Measurements from ENCODE around the gene TAS1R3. TPM values are rescaled to one million over a fixed set of nuclear protein-coding genes. Genes with fewer than 3 reads are reported as not detected.

Gene TAS1R3
- total RNA-seq, 1 experiment from 2014 or later = 0.28 TPM

GRCh38 chr1:1345384-1345783, 14.3 kb downstream of the TAS1R3 start:
- H3K4ac ChIP-seq (ENCODE audit: low read depth, low read length) = no peak overlapping the region
- no peak overlapping the region for H3K18ac ChIP-seq (ENCODE audit: insufficient read length, low read depth, low read length)
- H3K23ac ChIP-seq (ENCODE audit: insufficient read length, low read depth, low read length) = no peak overlapping the region
- peaks cover 3% of the 10 kb centered on the region; the same call in 1 of the 2 replicates for H3K79me2 ChIP-seq (ENCODE audit: insufficient read depth, low read length)
- peaks cover 17 to 19% (median 18%) of the 10 kb centered on the region in 3 experiments for H3K36me3 Mint-ChIP-seq (ENCODE audit: insufficient read depth in 1 of 3, low read depth in 3 of 3)
- H3K27ac ChIP-seq (ENCODE audit: insufficient read length, low read depth, low read length) = no peak overlapping the region
- peaks cover 0 to 8% of the 10 kb centered on the region in 2 experiments; a peak in 3 of 5 replicates for H3K9me3 Mint-ChIP-seq
- H3K4me2 ChIP-seq (ENCODE audit: insufficient read depth, insufficient read length, low read length) = no peak overlapping the region
- no peaks in the 10 kb centered on the region for H3K27me3 ChIP-seq (ENCODE audit: insufficient read depth, low read length)
- H2AFZ ChIP-seq (ENCODE audit: low read length) = no peak overlapping the region
- H4K91ac ChIP-seq (ENCODE audit: insufficient read length, low read depth, low read length) = no peak overlapping the region
- H3K4me3 Mint-ChIP-seq = no peak overlapping the region
- no peak overlapping the region for H2BK15ac ChIP-seq (ENCODE audit: low read depth, low read length)
- no peak overlapping the region for H4K5ac ChIP-seq (ENCODE audit: insufficient read length, low read depth, low read length)
- H3K14ac ChIP-seq (ENCODE audit: insufficient read depth, low read length) = no peak overlapping the region
- H2AK5ac ChIP-seq (ENCODE audit: insufficient read length, low read length) = no peak overlapping the region
- H3K23me2 ChIP-seq (ENCODE audit: insufficient read length, low read depth, low read length, poor library complexity, severe bottlenecking) = peaks cover 9% of the 10 kb centered on the region
- DNase-seq = no peak
- no peak for TF ChIP-seq CTCF (conservative IDR thresholded peaks at IDR 0.05)
- H3K56ac ChIP-seq (ENCODE audit: insufficient read length, low read depth, low read length) = no peak overlapping the region
- H3K27me3 Mint-ChIP-seq (ENCODE audit: low read depth) = no peaks in the 10 kb centered on the region
- peaks cover 6 to 15% of the 10 kb centered on the region in 2 experiments for H3K4me1 Mint-ChIP-seq
- peaks cover 13% of the 10 kb centered on the region for H3K79me1 ChIP-seq (ENCODE audit: insufficient read depth, low read depth, low read length, poor library complexity, severe bottlenecking)
- H2BK20ac ChIP-seq (ENCODE audit: low read depth, low read length, poor library complexity, severe bottlenecking) = no peak overlapping the region
- no peaks in the 10 kb centered on the region for H3K9me3 ChIP-seq (ENCODE audit: control insufficient read depth, low read depth, low read length)
- no peak overlapping the region for H2BK12ac ChIP-seq (ENCODE audit: insufficient read length, low read depth, low read length)
- no peaks in the 10 kb centered on the region; the same call in 1 of the 2 replicates for H3K4me1 ChIP-seq (ENCODE audit: insufficient read depth, low read length)
- peaks cover 3% of the 10 kb centered on the region for H4K20me1 ChIP-seq (ENCODE audit: control insufficient read depth, insufficient read depth, insufficient read length)
- H3K27ac Mint-ChIP-seq = no peak overlapping the region
- no CpG with 5 or more reads among the region's 16 CpGs for WGBS (ENCODE audit: extremely low coverage, insufficient read length, low lambda C conversion rate)
- H4K8ac ChIP-seq (replicated peaks; ENCODE audit: insufficient read length, low read depth, low read length) = no peak overlapping the region
- no peak overlapping the region for H3K9ac ChIP-seq (ENCODE audit: extremely low read depth, insufficient read length, low read length)
- H2BK120ac ChIP-seq (ENCODE audit: low read depth, low read length, poor library complexity, severe bottlenecking) = no peak overlapping the region
- H2BK5ac ChIP-seq (ENCODE audit: insufficient read length, low read length) = no peak overlapping the region
- no peak overlapping the region for H3T11ph ChIP-seq (ENCODE audit: low read length)
